K562 (cell line): Measurements from ENCODE around the gene F12. TPM values are rescaled to one million over a fixed set of nuclear protein-coding genes. Genes with fewer than 3 reads are reported as not detected.
"Not testable (repeated sequence)": the region's sequence is repeated elsewhere in the genome, so short reads cannot be mapped to it uniquely, and the experiment has no call there.

ENCODE experiments used
- ATAC-seq: fragments of 200-7000 bp; cut with Tn5 transposase; 3 replicates; pipeline ENCODE4 v1.9.1; 2020; ENCODE audit warnings: moderate library complexity
- BruUV-seq: library from RNA; stranded (reverse); fragments of 400-500 nt; replicated peaks from 2 replicates; lab custom pipeline; 2021; lab: Mats Ljungman, UMichigan
- CTCF ChIA-PET: fragments of 300-600 bp; formaldehyde crosslinking; extraction: SDS; loops from one replicate; lab custom pipeline; 2021; ENCODE audit warnings: low intra/inter-chr PET ratio; lab: Yijun Ruan, JAX
- POLR2A ChIA-PET: fragments of 300-600, 350-650 bp; sonication (Branson Sonifier 250); formaldehyde crosslinking; extraction: SDS; loops from one replicate; lab custom pipeline; 2021; ENCODE audit warnings: antibody characterized with exemption, inconsistent platforms; lab: Yijun Ruan, JAX
- DNase-seq, 4 experiments: peaks; one replicate each; pipeline versions ENCODE4 v3.0.0 to v3.0.0-alpha.2; 2011 to 2018; ENCODE audit warnings: low spot score in 3 of 4, mixed read lengths in 3 of 4; ENCODE audit errors: extremely low read depth in 1 of 4
- FAIRE-seq: peaks from 2 replicates; lab custom pipeline; 2011; peaks lifted over from hg19 to GRCh38; lab: Jason Lieb, UNC
- H2AFZ ChIP-seq: 2 replicates; pipeline ENCODE4 v1.6.0; 2011; ENCODE audit warnings: low read depth, low read length, control low read depth, inconsistent platforms
- H3K27ac ChIP-seq: fragments of 200-600 bp; 3 replicates; pipeline ENCODE4 v1.8.0; 2011; ENCODE audit warnings: low read depth, mild to moderate bottlenecking, control low read depth, inconsistent platforms, low read length, moderate library complexity, mixed read lengths; ENCODE audit errors: extremely low read depth
- H3K27me3 ChIP-seq, 2 experiments: fragments of 300-600 bp in 1 of 2; 2 replicates in 1 of 2; 3 replicates in 1 of 2; pipeline versions ENCODE4 v1.6.0 to v1.8.0; 2011; ENCODE audit warnings: inconsistent platforms in 2 of 2, low read length in 2 of 2, mild to moderate bottlenecking in 1 of 2, mixed read lengths in 1 of 2, moderate library complexity in 1 of 2; ENCODE audit not compliant: control insufficient read depth in 2 of 2, insufficient read depth in 2 of 2
- H3K36me3 ChIP-seq: fragments of 300-600 bp; 3 replicates; pipeline ENCODE4 v1.8.0; 2011; ENCODE audit warnings: mild to moderate bottlenecking, low read length, inconsistent platforms; ENCODE audit not compliant: control insufficient read depth, insufficient read depth
- H3K4me1 ChIP-seq, 2 experiments: fragments of 200-600 bp in 1 of 2; replicated peaks in 1 of 2; 2 replicates in 1 of 2; 3 replicates in 1 of 2; pipeline versions ENCODE4 v1.5.1 to v1.8.0; 2011; ENCODE audit warnings: inconsistent platforms in 2 of 2, low read length in 2 of 2, mild to moderate bottlenecking in 1 of 2, mixed read lengths in 1 of 2, moderate library complexity in 1 of 2; ENCODE audit not compliant: control insufficient read depth in 2 of 2, insufficient read depth in 2 of 2
- H3K4me2 ChIP-seq: 2 replicates; pipeline ENCODE4 v1.6.1; 2011; ENCODE audit warnings: low read length, control low read depth, inconsistent platforms, mixed read lengths; ENCODE audit not compliant: insufficient read depth
- H3K4me3 ChIP-seq: fragments of 200-600 bp; sonication (generic), shearing (Covaris generic); 2 replicates; pipeline ENCODE4 v1.5.1; 2016; ENCODE audit warnings: control low read depth, inconsistent platforms
- H3K79me2 ChIP-seq: fragments of 200-600 bp; 3 replicates; pipeline ENCODE4 v1.8.0; 2011; ENCODE audit warnings: low read length, inconsistent platforms; ENCODE audit not compliant: control insufficient read depth, insufficient read depth
- H3K9ac ChIP-seq, 2 experiments: 2 replicates each; pipeline versions ENCODE4 v1.6.0 to v1.6.1; 2011; ENCODE audit warnings: low read depth in 2 of 2, low read length in 2 of 2, control low read depth in 1 of 2, inconsistent platforms in 1 of 2, mild to moderate bottlenecking in 1 of 2, mixed read lengths in 1 of 2; ENCODE audit not compliant: insufficient read depth in 1 of 2
- H3K9me1 ChIP-seq: one replicate; pipeline ENCODE4 v1.6.0; 2011; ENCODE audit warnings: inconsistent platforms, mild to moderate bottlenecking, low read length, moderate library complexity; ENCODE audit not compliant: control insufficient read depth, insufficient read depth
- H3K9me3 ChIP-seq: replicated peaks from 2 replicates; pipeline ENCODE4 v1.5.1; 2011; ENCODE audit warnings: low read depth, low read length, inconsistent platforms; ENCODE audit not compliant: control insufficient read depth, insufficient read depth
- H4K20me1 ChIP-seq: replicated peaks from 2 replicates; pipeline ENCODE4 v1.6.1; 2011; ENCODE audit warnings: low read length, inconsistent platforms, mixed read lengths; ENCODE audit not compliant: control insufficient read depth, insufficient read depth
- ARHGAP35 ChIP-seq: fragments of 450-650 bp; IDR thresholded peaks from 2 replicates; pipeline ENCODE4 v1.6.1; 2018; ENCODE audit not compliant: partially characterized antibody
- BCL6 ChIP-seq: fragments of 250-450 bp; sonication (Bioruptor Pico); IDR thresholded peaks from 2 replicates; pipeline ENCODE4 v1.4.0; 2020
- CC2D1A ChIP-seq: fragments of 450-650 bp; IDR thresholded peaks from 2 replicates; pipeline ENCODE4 v1.6.1; 2017; ENCODE audit warnings: mild to moderate bottlenecking
- GTF2A2 ChIP-seq: IDR thresholded peaks from 2 replicates; pipeline ENCODE4 v1.6.1; 2016; ENCODE audit warnings: mild to moderate bottlenecking, missing genetic modification characterization, missing compliant biosample characterization
- RUNX1 ChIP-seq: sonication (generic); IDR thresholded peaks from 2 replicates; pipeline ENCODE4 v1.6.1; 2016; ENCODE audit warnings: antibody characterized with exemption, low read depth
- SPI1 ChIP-seq: IDR thresholded peaks from 2 replicates; pipeline ENCODE4 v1.6.1; 2011; ENCODE audit warnings: low read depth, low read length, control low read depth, borderline replicate concordance
- ZFP1 ChIP-seq: fragments of 450-650 bp; formaldehyde crosslinking; IDR thresholded peaks from 2 replicates; pipeline ENCODE4 v1.4.0; 2020; ENCODE audit warnings: mild to moderate bottlenecking, mixed read lengths
- ZNF282 ChIP-seq: sonication (generic); formaldehyde crosslinking; IDR thresholded peaks from 2 replicates; pipeline ENCODE4 v1.8.1; 2023; ENCODE audit warnings: missing genetic modification reagents
- WGBS: fragments of 100-300 bp; shearing (Covaris generic); methylation state at CpG from one replicate; pipeline ENCODE4 v1.1.6; 2016; ENCODE audit warnings: low coverage, mixed read lengths; ENCODE audit not compliant: insufficient coverage; ENCODE audit errors: missing lambda C conversion rate; 5-methylcytosine and 5-hydroxymethylcytosine counted together
- in situ Hi-C: fragments of 300-500 bp; cut with MboI; formaldehyde crosslinking; loops from 4 replicates; pipeline ENCODE4 v1.15.0; 2018; ENCODE audit warnings: inconsistent platforms, mixed read lengths
- intact Hi-C: fragments of 100-400 bp; cut with micrococcal nuclease; formaldehyde crosslinking; loops from 2 replicates; pipeline ENCODE4 v1.14.2; 2022
- polyA plus RNA-seq, 8 experiments: library from polyadenylated mRNA; depleted of rRNA in 4 of 8; stranded (reverse) in 5 of 8; unstranded in 3 of 8; fragments of >200 nt; fragmentation: Nextera tagmentation in 2 of 8; fragmentation: Illumina TruSeq in 1 of 8; extraction: Ambion mirVana in 2 of 8; extraction: Trizol in 1 of 8; gene quantifications; 2 replicates each; pipeline versions ENCODE4 v1.2.1 to v1.2.3, GENCODE V29; 2011 to 2014; ENCODE audit warnings: inconsistent platforms in 1 of 8, missing spikeins in 1 of 8
- total RNA-seq, 7 experiments: library from RNA; depleted of rRNA in 6 of 7; stranded (reverse); fragments of >200 nt in 6 of 7; fragmentation: Illumina TruSeq in 2 of 7; extraction: Trizol in 2 of 7; gene quantifications; 2 replicates each; pipeline versions ENCODE4 v1.2.1 to v1.2.3, GENCODE V29; 2011 to 2021; ENCODE audit warnings: low replicate concordance in 1 of 7
- TF ChIP-seq, protein P1 (sequence below): sonication (generic); formaldehyde crosslinking; IDR thresholded peaks from 2 replicates; pipeline ENCODE4 v1.8.1; 2023; ENCODE audit warnings: mild to moderate bottlenecking, missing genetic modification reagents

F12 gene
- total and polyA plus RNA-seq, 9 of the 15 experiments (the other 6 are each of a cell fraction or from before 2014, with no cell fraction given), result 0.59 to 18.3 (median 3.6) TPM

GRCh38 chr5:177419046-177419445 lies 9.7 kb upstream of the F12 start (continued):
- no peak for TF ChIP-seq ZFP1 (CRISPR knock-in tag)
- TF ChIP-seq CC2D1A, result no peak
- TF ChIP-seq ARHGAP35, result no peak
- TF ChIP-seq GTF2A2, result no peak
- no peak for TF ChIP-seq RUNX1
- TF ChIP-seq, protein P1, sequence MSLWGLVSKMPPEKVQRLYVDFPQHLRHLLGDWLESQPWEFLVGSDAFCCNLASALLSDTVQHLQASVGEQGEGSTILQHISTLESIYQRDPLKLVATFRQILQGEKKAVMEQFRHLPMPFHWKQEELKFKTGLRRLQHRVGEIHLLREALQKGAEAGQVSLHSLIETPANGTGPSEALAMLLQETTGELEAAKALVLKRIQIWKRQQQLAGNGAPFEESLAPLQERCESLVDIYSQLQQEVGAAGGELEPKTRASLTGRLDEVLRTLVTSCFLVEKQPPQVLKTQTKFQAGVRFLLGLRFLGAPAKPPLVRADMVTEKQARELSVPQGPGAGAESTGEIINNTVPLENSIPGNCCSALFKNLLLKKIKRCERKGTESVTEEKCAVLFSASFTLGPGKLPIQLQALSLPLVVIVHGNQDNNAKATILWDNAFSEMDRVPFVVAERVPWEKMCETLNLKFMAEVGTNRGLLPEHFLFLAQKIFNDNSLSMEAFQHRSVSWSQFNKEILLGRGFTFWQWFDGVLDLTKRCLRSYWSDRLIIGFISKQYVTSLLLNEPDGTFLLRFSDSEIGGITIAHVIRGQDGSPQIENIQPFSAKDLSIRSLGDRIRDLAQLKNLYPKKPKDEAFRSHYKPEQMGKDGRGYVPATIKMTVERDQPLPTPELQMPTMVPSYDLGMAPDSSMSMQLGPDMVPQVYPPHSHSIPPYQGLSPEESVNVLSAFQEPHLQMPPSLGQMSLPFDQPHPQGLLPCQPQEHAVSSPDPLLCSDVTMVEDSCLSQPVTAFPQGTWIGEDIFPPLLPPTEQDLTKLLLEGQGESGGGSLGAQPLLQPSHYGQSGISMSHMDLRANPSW, result no peak
- no peak for TF ChIP-seq BCL6 (CRISPR knock-in tag)
- TF ChIP-seq ZNF282 (CRISPR knock-in tag), result no peak

DNA sequence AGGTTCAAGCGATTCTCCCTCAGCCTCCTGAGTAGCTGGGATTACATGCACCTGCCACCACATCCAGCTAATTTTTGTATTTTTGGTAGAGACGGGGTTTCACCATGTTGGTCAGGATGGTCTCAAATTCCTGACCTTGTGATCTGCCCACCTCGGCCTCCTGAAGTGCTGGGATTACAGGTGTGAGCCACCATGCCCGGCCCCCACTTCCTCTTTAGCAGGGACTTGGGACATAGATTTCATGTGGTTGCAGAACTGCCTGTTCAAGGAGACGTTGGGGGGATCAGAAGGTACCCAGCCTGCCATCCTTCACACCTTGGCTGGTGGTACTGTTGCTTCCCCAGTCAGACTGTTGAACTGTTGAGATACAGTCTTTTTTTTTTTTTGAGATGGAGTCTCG lies 7.7 kb upstream of the F12 start:
- intact Hi-C loops, ATAC-seq, DNase-seq, H3K9me3 ChIP-seq, H2AFZ ChIP-seq, H3K9ac ChIP-seq, CTCF ChIA-PET, H3K27me3 ChIP-seq, H3K79me2 ChIP-seq, in situ Hi-C loops, H4K20me1 ChIP-seq, H3K27ac ChIP-seq, FAIRE-seq, H3K4me3 ChIP-seq, H3K9me1 ChIP-seq, BruUV-seq, H3K36me3 ChIP-seq, H3K4me2 ChIP-seq, H3K4me1 ChIP-seq: not testable (repeated sequence)
- 0 out of 2 replicates have a peak, but pooled peaks have one; percentile 39 for TF ChIP-seq SPI1
- POLR2A ChIA-PET, result interaction anchor here (0.7 to 5.0 kb wide), 4 partner anchors 8 to 80 kb away, joined by 3 to 32 read pairs (median 7); partner anchors contain the start of genes GRK6 and PDLIM7
- WGBS, result 47% methylated on average over 5 of the region's 6 CpGs
